Measurements from ENCODE around the gene HMGB3.

DNA sequence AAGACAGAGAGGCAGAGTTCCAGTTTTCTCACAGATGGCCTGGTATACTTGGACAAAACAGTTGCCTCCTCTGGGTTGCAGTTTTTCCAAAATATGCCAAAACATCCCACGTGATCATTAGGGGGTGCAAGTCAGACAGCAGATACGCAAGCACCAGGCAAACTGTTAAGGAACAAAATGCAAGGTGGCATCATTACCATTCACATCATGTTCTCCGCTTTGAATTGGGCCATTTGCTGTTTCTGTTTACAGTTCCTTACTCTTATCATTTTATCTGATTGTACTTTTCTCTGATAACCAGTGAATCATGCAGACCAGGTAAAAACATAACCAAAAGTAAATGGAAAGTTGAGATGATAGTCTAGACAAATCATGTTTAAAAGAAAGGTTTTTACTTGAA is 16.4 kb upstream of the HMGB3 start:
- TF ChIP-seq, protein P1, sequence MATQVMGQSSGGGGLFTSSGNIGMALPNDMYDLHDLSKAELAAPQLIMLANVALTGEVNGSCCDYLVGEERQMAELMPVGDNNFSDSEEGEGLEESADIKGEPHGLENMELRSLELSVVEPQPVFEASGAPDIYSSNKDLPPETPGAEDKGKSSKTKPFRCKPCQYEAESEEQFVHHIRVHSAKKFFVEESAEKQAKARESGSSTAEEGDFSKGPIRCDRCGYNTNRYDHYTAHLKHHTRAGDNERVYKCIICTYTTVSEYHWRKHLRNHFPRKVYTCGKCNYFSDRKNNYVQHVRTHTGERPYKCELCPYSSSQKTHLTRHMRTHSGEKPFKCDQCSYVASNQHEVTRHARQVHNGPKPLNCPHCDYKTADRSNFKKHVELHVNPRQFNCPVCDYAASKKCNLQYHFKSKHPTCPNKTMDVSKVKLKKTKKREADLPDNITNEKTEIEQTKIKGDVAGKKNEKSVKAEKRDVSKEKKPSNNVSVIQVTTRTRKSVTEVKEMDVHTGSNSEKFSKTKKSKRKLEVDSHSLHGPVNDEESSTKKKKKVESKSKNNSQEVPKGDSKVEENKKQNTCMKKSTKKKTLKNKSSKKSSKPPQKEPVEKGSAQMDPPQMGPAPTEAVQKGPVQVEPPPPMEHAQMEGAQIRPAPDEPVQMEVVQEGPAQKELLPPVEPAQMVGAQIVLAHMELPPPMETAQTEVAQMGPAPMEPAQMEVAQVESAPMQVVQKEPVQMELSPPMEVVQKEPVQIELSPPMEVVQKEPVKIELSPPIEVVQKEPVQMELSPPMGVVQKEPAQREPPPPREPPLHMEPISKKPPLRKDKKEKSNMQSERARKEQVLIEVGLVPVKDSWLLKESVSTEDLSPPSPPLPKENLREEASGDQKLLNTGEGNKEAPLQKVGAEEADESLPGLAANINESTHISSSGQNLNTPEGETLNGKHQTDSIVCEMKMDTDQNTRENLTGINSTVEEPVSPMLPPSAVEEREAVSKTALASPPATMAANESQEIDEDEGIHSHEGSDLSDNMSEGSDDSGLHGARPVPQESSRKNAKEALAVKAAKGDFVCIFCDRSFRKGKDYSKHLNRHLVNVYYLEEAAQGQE (IDR thresholded peaks at IDR 0.05): no peak
- no peak for TF ChIP-seq YY1 (IDR thresholded peaks at IDR 0.05)
- TF ChIP-seq TAF1 (conservative IDR thresholded peaks at IDR 0.05): no peak
- no peak for TF ChIP-seq GABPA (IDR thresholded peaks at IDR 0.05 in 1 of 2, conservative IDR thresholded peaks at IDR 0.05 in 1 of 2)
- TF ChIP-seq, protein P2, sequence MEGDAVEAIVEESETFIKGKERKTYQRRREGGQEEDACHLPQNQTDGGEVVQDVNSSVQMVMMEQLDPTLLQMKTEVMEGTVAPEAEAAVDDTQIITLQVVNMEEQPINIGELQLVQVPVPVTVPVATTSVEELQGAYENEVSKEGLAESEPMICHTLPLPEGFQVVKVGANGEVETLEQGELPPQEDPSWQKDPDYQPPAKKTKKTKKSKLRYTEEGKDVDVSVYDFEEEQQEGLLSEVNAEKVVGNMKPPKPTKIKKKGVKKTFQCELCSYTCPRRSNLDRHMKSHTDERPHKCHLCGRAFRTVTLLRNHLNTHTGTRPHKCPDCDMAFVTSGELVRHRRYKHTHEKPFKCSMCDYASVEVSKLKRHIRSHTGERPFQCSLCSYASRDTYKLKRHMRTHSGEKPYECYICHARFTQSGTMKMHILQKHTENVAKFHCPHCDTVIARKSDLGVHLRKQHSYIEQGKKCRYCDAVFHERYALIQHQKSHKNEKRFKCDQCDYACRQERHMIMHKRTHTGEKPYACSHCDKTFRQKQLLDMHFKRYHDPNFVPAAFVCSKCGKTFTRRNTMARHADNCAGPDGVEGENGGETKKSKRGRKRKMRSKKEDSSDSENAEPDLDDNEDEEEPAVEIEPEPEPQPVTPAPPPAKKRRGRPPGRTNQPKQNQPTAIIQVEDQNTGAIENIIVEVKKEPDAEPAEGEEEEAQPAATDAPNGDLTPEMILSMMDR (IDR thresholded peaks at IDR 0.05; ENCODE audit: low read depth, low read length, missing input control): no peak
- peak; percentile 5 for TF ChIP-seq SP1 (IDR thresholded peaks at IDR 0.05)
- TF ChIP-seq EGR1 (IDR thresholded peaks at IDR 0.05; ENCODE audit: low read depth in 2 of 2): no peak

Data from liver (tissue), 3 donors.